HEK293 (cell line): Measurements from ENCODE around the gene PROB1.
"Not testable (repeated sequence)": the region's sequence is repeated elsewhere in the genome, so short reads cannot be mapped to it uniquely, and the experiment has no call there.

ENCODE experiments used
- CTCF ChIA-PET: fragments of 350-600 bp; formaldehyde crosslinking; extraction: SDS; loops from one replicate; lab custom pipeline; 2021; ENCODE audit warnings: antibody characterized with exemption; lab: Yijun Ruan, JAX
- POLR2A ChIA-PET: fragments of 300-600 bp; formaldehyde crosslinking; extraction: SDS; loops from one replicate; lab custom pipeline; 2020; ENCODE audit warnings: antibody characterized with exemption, inconsistent platforms; lab: Yijun Ruan, JAX
- H3K27ac ChIP-seq: fragments of 200-500 bp; sonication (Bioruptor generic); 2 replicates; pipeline ENCODE4 v1.5.1; 2014; ENCODE audit warnings: low read depth, low read length, control low read depth, inconsistent platforms; ENCODE audit errors: extremely low read depth
- H3K36me3 ChIP-seq, 2 experiments: fragments of 200-500 bp in 1 of 2; sonication (Bioruptor generic) in 1 of 2; 1 replicate in 1 of 2; 2 replicates in 1 of 2; pipeline ENCODE4 v1.5.1; 2014 to 2017; ENCODE audit warnings: inconsistent platforms in 2 of 2, low read length in 2 of 2; ENCODE audit not compliant: control insufficient read depth in 2 of 2, insufficient read depth in 1 of 2
- H3K4me1 ChIP-seq: fragments of 200-500 bp; sonication (Bioruptor generic); 2 replicates; pipeline ENCODE4 v1.5.1; 2014; ENCODE audit warnings: mild to moderate bottlenecking, low read length, inconsistent platforms; ENCODE audit not compliant: control insufficient read depth, insufficient read depth
- H3K4me3 ChIP-seq: 2 replicates; pipeline ENCODE4 v1.5.1; 2011; ENCODE audit warnings: low read depth, mild to moderate bottlenecking, control low read depth, low read length, moderate library complexity
- H3K9me3 ChIP-seq: fragments of 200-500 bp; sonication (Bioruptor generic); 2 replicates; pipeline ENCODE4 v1.5.1; 2014; ENCODE audit warnings: low read depth, low read length, inconsistent platforms; ENCODE audit not compliant: control insufficient read depth, insufficient read depth
- AEBP2 ChIP-seq: fragments of 450-650 bp; formaldehyde crosslinking; IDR thresholded peaks from 2 replicates; pipeline ENCODE4 v1.5.1; 2016; ENCODE audit warnings: missing biosample characterization, missing genetic modification characterization, borderline replicate concordance
- PRDM2 ChIP-seq: fragments of 450-650 bp; formaldehyde crosslinking; IDR thresholded peaks from 2 replicates; pipeline ENCODE4 v1.5.1; 2016; ENCODE audit warnings: missing biosample characterization, missing genetic modification characterization, borderline replicate concordance
- RBAK ChIP-seq: fragments of 450-650 bp; formaldehyde crosslinking; IDR thresholded peaks from 2 replicates; pipeline ENCODE4 v1.5.1; 2016; ENCODE audit warnings: missing biosample characterization, missing genetic modification characterization
- SCRT1 ChIP-seq: fragments of 450-650 bp; formaldehyde crosslinking; IDR thresholded peaks from 2 replicates; pipeline ENCODE4 v1.5.1; 2016; ENCODE audit warnings: missing biosample characterization, missing genetic modification characterization, borderline replicate concordance
- SP3 ChIP-seq: fragments of 450-650 bp; formaldehyde crosslinking; IDR thresholded peaks from 2 replicates; pipeline ENCODE4 v1.5.1; 2016; ENCODE audit warnings: missing biosample characterization, missing genetic modification characterization
- ZBTB7A ChIP-seq: fragments of 450-650 bp; formaldehyde crosslinking; IDR thresholded peaks from 2 replicates; pipeline ENCODE4 v1.5.1; 2016; ENCODE audit warnings: low read depth, missing biosample characterization, missing genetic modification characterization
- ZBTB8A ChIP-seq: fragments of 450-650 bp; formaldehyde crosslinking; IDR thresholded peaks from 2 replicates; pipeline ENCODE4 v1.5.1; 2016; ENCODE audit warnings: missing biosample characterization, missing genetic modification characterization
- ZIC2 ChIP-seq: fragments of 450-650 bp; formaldehyde crosslinking; IDR thresholded peaks from 2 replicates; pipeline ENCODE4 v1.5.1; 2016; ENCODE audit warnings: missing biosample characterization, missing genetic modification characterization
- ZNF10 ChIP-seq: fragments of 450-650 bp; formaldehyde crosslinking; IDR thresholded peaks from 2 replicates; pipeline ENCODE4 v1.5.1; 2017; ENCODE audit warnings: missing biosample characterization, missing genetic modification characterization
- ZNF155 ChIP-seq: fragments of 450-650 bp; formaldehyde crosslinking; IDR thresholded peaks from 2 replicates; pipeline ENCODE4 v1.5.1; 2016; ENCODE audit warnings: missing biosample characterization, missing genetic modification characterization
- ZNF157 ChIP-seq: fragments of 450-650 bp; formaldehyde crosslinking; IDR thresholded peaks from 2 replicates; pipeline ENCODE4 v1.5.1; 2016; ENCODE audit warnings: missing biosample characterization, missing genetic modification characterization
- ZNF184 ChIP-seq: fragments of 450-650 bp; IDR thresholded peaks from 2 replicates; pipeline ENCODE4 v1.5.1; 2018; ENCODE audit warnings: missing biosample characterization, mild to moderate bottlenecking, missing genetic modification characterization
- ZNF223 ChIP-seq: fragments of 450-650 bp; formaldehyde crosslinking; IDR thresholded peaks from 2 replicates; pipeline ENCODE4 v1.5.1; 2016; ENCODE audit warnings: missing biosample characterization, missing genetic modification characterization
- ZNF23 ChIP-seq: fragments of 450-650 bp; formaldehyde crosslinking; IDR thresholded peaks from 2 replicates; pipeline ENCODE4 v1.5.1; 2016; ENCODE audit warnings: missing biosample characterization, missing genetic modification characterization, borderline replicate concordance
- ZNF366 ChIP-seq: fragments of 450-650 bp; formaldehyde crosslinking; conservative IDR thresholded peaks from 2 replicates; pipeline ENCODE4 v1.5.1; 2016; ENCODE audit warnings: missing biosample characterization, missing genetic modification characterization
- ZNF530 ChIP-seq: fragments of 450-650 bp; formaldehyde crosslinking; IDR thresholded peaks from 2 replicates; pipeline ENCODE4 v1.5.1; 2016; ENCODE audit warnings: low read depth, missing biosample characterization, missing genetic modification characterization
- ZNF585B ChIP-seq: fragments of 450-650 bp; formaldehyde crosslinking; IDR thresholded peaks from 2 replicates; pipeline ENCODE4 v1.5.1; 2016; ENCODE audit warnings: missing biosample characterization, missing genetic modification characterization
- ZNF600 ChIP-seq: fragments of 450-650 bp; formaldehyde crosslinking; IDR thresholded peaks from 2 replicates; pipeline ENCODE4 v1.5.1; 2016; ENCODE audit warnings: missing biosample characterization, missing genetic modification characterization
- ZNF621 ChIP-seq: fragments of 450-650 bp; formaldehyde crosslinking; IDR thresholded peaks from 2 replicates; pipeline ENCODE4 v1.5.1; 2017; ENCODE audit warnings: missing biosample characterization, missing genetic modification characterization
- ZNF768 ChIP-seq: fragments of 450-650 bp; formaldehyde crosslinking; IDR thresholded peaks from 2 replicates; pipeline ENCODE4 v1.5.1; 2018; ENCODE audit warnings: missing biosample characterization, mild to moderate bottlenecking, missing genetic modification characterization
- ZNF830 ChIP-seq: fragments of 450-650 bp; IDR thresholded peaks from 2 replicates; pipeline ENCODE4 v1.5.0; 2018; ENCODE audit warnings: missing biosample characterization, missing genetic modification characterization, low read depth, mild to moderate bottlenecking, moderate library complexity
- ZSCAN5A ChIP-seq: fragments of 450-650 bp; formaldehyde crosslinking; IDR thresholded peaks from 2 replicates; pipeline ENCODE4 v1.5.1; 2016; ENCODE audit warnings: missing biosample characterization, missing genetic modification characterization

Gene PROB1

GRCh38 chr5:139387611-139388197 is 7.2 kb downstream of the PROB1 start:
- CTCF ChIA-PET = interaction anchor here (0.8 kb wide), 1 partner anchor 15 kb away, joined by 3 read pairs; no protein-coding TSS in a partner anchor
- H3K4me3 ChIP-seq = no peak overlapping the region
- POLR2A ChIA-PET = interaction anchor here (0.6 kb wide), 1 partner anchor 809 kb away, joined by 3 read pairs; no protein-coding TSS in a partner anchor
- no peaks in the 10 kb centered on the region for H3K4me1 ChIP-seq
- no peaks in the 10 kb centered on the region for H3K9me3 ChIP-seq
- H3K36me3 ChIP-seq = no peaks in the 10 kb centered on the region
- H3K27ac ChIP-seq = no peak overlapping the region
- TF ChIP-seq ZNF530 (tag by site-specific recombination) (no peak), PRDM2 (no peak), RBAK (tag by site-specific recombination) (no peak), ZNF223 (tag by site-specific recombination) (no peak), ZNF600 (tag by site-specific recombination) (no peak), ZIC2 (tag by site-specific recombination) (peak; percentile 25; the same call in 1 of the 2 replicates), ZNF621 (tag by site-specific recombination) (no peak), ZSCAN5A (no peak)

GRCh38 chr5:139386956-139387355 is 7.9 kb downstream of the PROB1 start:
- H3K27ac ChIP-seq, H3K9me3 ChIP-seq, H3K36me3 ChIP-seq, H3K4me3 ChIP-seq, H3K4me1 ChIP-seq: not testable (repeated sequence)
- ChIA-PET POLR2A (interaction anchor here (1.1 to 1.6 kb wide), 2 partner anchors 14 to 45 kb away, joined by 3 to 4 read pairs; partner anchors contain the start of gene PAIP2), CTCF (interaction anchor here (0.8 to 1.6 kb wide), 2 partner anchors 15 to 101 kb away, joined by 3 read pairs; no protein-coding TSS in a partner anchor)

GRCh38 chr5:139386050-139386438 is 8.9 kb downstream of the PROB1 start:
- no peak overlapping the region for H3K27ac ChIP-seq
- H3K9me3 ChIP-seq = no peaks in the 10 kb centered on the region
- no peak overlapping the region for H3K4me3 ChIP-seq
- H3K36me3 ChIP-seq = no peaks in the 10 kb centered on the region
- ChIA-PET CTCF (interaction anchor here (1.6 kb wide), 1 partner anchor 100 kb away, joined by 3 read pairs; no protein-coding TSS in a partner anchor), POLR2A (interaction anchor here (1.1 to 1.6 kb wide), 2 partner anchors 13 to 44 kb away, joined by 3 to 4 read pairs; partner anchors contain the start of gene PAIP2)
- H3K4me1 ChIP-seq = no peaks in the 10 kb centered on the region
- 0 out of 2 replicates have a peak, but pooled peaks have one; percentile 14 for TF ChIP-seq ZNF366
- TF ChIP-seq ZNF157 (tag by site-specific recombination) = no peak
- no peak for TF ChIP-seq ZNF830 (tag by site-specific recombination)
- no peak for TF ChIP-seq ZBTB8A (tag by site-specific recombination)
- TF ChIP-seq ZNF585B (tag by site-specific recombination) = no peak
- TF ChIP-seq ZNF600 (tag by site-specific recombination) = no peak
- no peak for TF ChIP-seq ZBTB7A (tag by site-specific recombination)
- no peak for TF ChIP-seq ZNF155 (tag by site-specific recombination)
- TF ChIP-seq ZNF768 (tag by site-specific recombination) = no peak
- TF ChIP-seq ZNF10 (tag by site-specific recombination) = no peak
- TF ChIP-seq SCRT1 = no peak
- no peak for TF ChIP-seq ZNF23 (tag by site-specific recombination)
- TF ChIP-seq AEBP2 (tag by site-specific recombination) = no peak
- no peak for TF ChIP-seq SP3 (tag by site-specific recombination)
- TF ChIP-seq ZNF184 (tag by site-specific recombination) = peak; percentile 38; the same call in 1 of the 2 replicates
